OCI-M1 (cell line): ENCODE data around the gene CSNK1D.
"Not testable (repeated sequence)": the region's sequence is repeated elsewhere in the genome, so short reads cannot be mapped to it uniquely, and the experiment has no call there.

Source experiments
- DNase-seq: peaks from one replicate; lab custom pipeline; 2025; lab: John Stamatoyannopoulos, UW

CSNK1D gene

GRCh38 chr17:82215095-82215971 lies 58.2 kb downstream of the CSNK1D start:
- peak; percentile 17 for DNase-seq

GRCh38 chr17:82214012-82214628 lies 59.4 kb downstream of the CSNK1D start:
- DNase-seq, result peak; percentile 38

- DNase-seq, result peak; percentile 74
Measured at GRCh38 chr17:82213251-82214011, 60.1 kb downstream of the CSNK1D start.

- peak; percentile 89 for DNase-seq
Measured at GRCh38 chr17:82212331-82213250, 60.9 kb downstream of the CSNK1D start, which contains the start of gene CCDC57. TSS of gene CCDC57 (minus strand) at chr17:82212842. CDS start at chr17:82201944, 10,898 bp downstream.

- DNase-seq, result not testable (repeated sequence)
Measured at GRCh38 chr17:82210655-82211054, 62.8 kb downstream of the CSNK1D start.

GRCh38 chr17:82205720-82206508 lies 67.6 kb downstream of the CSNK1D start:
- peak; percentile 92 for DNase-seq

- peak; percentile 36 for DNase-seq
Measured at GRCh38 chr17:82204831-82205719, 68.4 kb downstream of the CSNK1D start.

- DNase-seq, result no peak
Measured at GRCh38 chr17:82203920-82204319, 69.6 kb downstream of the CSNK1D start.

GRCh38 chr17:82202981-82203380 lies 70.5 kb downstream of the CSNK1D start:
- DNase-seq, result no peak

GRCh38 chr17:82201498-82201910 lies 72.0 kb downstream of the CSNK1D start:
- no peak for DNase-seq

- peak; percentile 78 for DNase-seq
Measured at GRCh38 chr17:82200743-82201497, 72.6 kb downstream of the CSNK1D start.

GRCh38 chr17:82200135-82200534 lies 73.4 kb downstream of the CSNK1D start:
- DNase-seq, result no peak

- DNase-seq, result no peak
Measured at GRCh38 chr17:82199496-82199895, 74.0 kb downstream of the CSNK1D start.

- DNase-seq, result no peak
Measured at GRCh38 chr17:82198092-82198491, 75.4 kb downstream of the CSNK1D start.

- DNase-seq, result no peak
Measured at GRCh38 chr17:82195675-82196672, 77.5 kb downstream of the CSNK1D start.

GRCh38 chr17:82194765-82195164 lies 78.7 kb downstream of the CSNK1D start:
- no peak for DNase-seq

GRCh38 chr17:82193520-82194220 lies 79.8 kb downstream of the CSNK1D start:
- DNase-seq, result no peak
